ENCODE results near the gene MMP28.
A peak's percentile ranks its signal among the peaks of the same experiment; 100 is the strongest.

Gene MMP28

GRCh38 chr17:35742896-35743477 is 52.5 kb downstream of the MMP28 start:
- 70 to 73% methylated on average over 2 to 4 of the region's 7 CpGs for WGBS, 2 experiments (ENCODE audit: insufficient coverage in 2 of 2)

GRCh38 chr17:35742496-35742895 is 52.9 kb downstream of the MMP28 start:
- WGBS, 2 experiments (ENCODE audit: insufficient coverage in 2 of 2), result 83 to 86% methylated on average over 2 of the region's 7 CpGs

More at GRCh38 chr17:35742896-35743477, 52.5 kb downstream of the MMP28 start:
- peaks cover 3% of the 10 kb centered on the region for H3K4me1 ChIP-seq (ENCODE audit: control insufficient read depth, insufficient read depth, low read length, poor library complexity, severe bottlenecking)
- H3K9me3 ChIP-seq (ENCODE audit: control insufficient read depth, low read length), result no peaks in the 10 kb centered on the region
- no peak overlapping the region for H3K27ac ChIP-seq (ENCODE audit: low read depth, low read length, severe bottlenecking)
- H3K36me3 ChIP-seq (ENCODE audit: control insufficient read depth, insufficient read depth, low read length), result peaks cover 2% of the 10 kb centered on the region
- no peak overlapping the region for H3K4me3 ChIP-seq (ENCODE audit: extremely low read depth, insufficient read depth, low read length, poor library complexity, severe bottlenecking)

GRCh38 chr17:35740997-35741931 is 54.2 kb downstream of the MMP28 start:
- no peak overlapping the region for H3K4me3 ChIP-seq (ENCODE audit: extremely low read depth, insufficient read depth, low read length, poor library complexity, severe bottlenecking)
- 36% methylated on average over 68 to 70 of the region's 73 CpGs for WGBS, 2 experiments (ENCODE audit: insufficient coverage in 2 of 2)
- H3K36me3 ChIP-seq (ENCODE audit: control insufficient read depth, insufficient read depth, low read length), result peaks cover 2% of the 10 kb centered on the region
- H3K27ac ChIP-seq (ENCODE audit: low read depth, low read length, severe bottlenecking), result no peak overlapping the region
- H3K4me1 ChIP-seq (ENCODE audit: control insufficient read depth, insufficient read depth, low read length, poor library complexity, severe bottlenecking), result peaks cover 3% of the 10 kb centered on the region
- H3K9me3 ChIP-seq (ENCODE audit: control insufficient read depth, low read length), result no peaks in the 10 kb centered on the region

More at GRCh38 chr17:35742496-35742895, 52.9 kb downstream of the MMP28 start:
- Histone ChIP-seq H3K36me3 (ENCODE audit: control insufficient read depth, insufficient read depth, low read length) (peaks cover 2% of the 10 kb centered on the region), H3K4me1 (ENCODE audit: control insufficient read depth, insufficient read depth, low read length, poor library complexity, severe bottlenecking) (peaks cover 3% of the 10 kb centered on the region), H3K4me3 (ENCODE audit: extremely low read depth, insufficient read depth, low read length, poor library complexity, severe bottlenecking) (no peak overlapping the region), H3K27ac (ENCODE audit: low read depth, low read length, severe bottlenecking) (no peak overlapping the region), H3K9me3 (ENCODE audit: control insufficient read depth, low read length) (no peaks in the 10 kb centered on the region)

GRCh38 chr17:35740216-35740615 is 55.2 kb downstream of the MMP28 start:
- H3K4me1 ChIP-seq (ENCODE audit: control insufficient read depth, insufficient read depth, low read length, poor library complexity, severe bottlenecking), result peaks cover 3% of the 10 kb centered on the region
- no peak overlapping the region for H3K4me3 ChIP-seq (ENCODE audit: extremely low read depth, insufficient read depth, low read length, poor library complexity, severe bottlenecking)
- no peaks in the 10 kb centered on the region for H3K9me3 ChIP-seq (ENCODE audit: control insufficient read depth, low read length)
- no peak overlapping the region for H3K27ac ChIP-seq (ENCODE audit: low read depth, low read length, severe bottlenecking)
- WGBS, 2 experiments (ENCODE audit: insufficient coverage in 2 of 2), result 98 to 99% methylated on average over 7 of the region's 7 CpGs
- H3K36me3 ChIP-seq (ENCODE audit: control insufficient read depth, insufficient read depth, low read length), result peaks cover 2% of the 10 kb centered on the region

- Histone ChIP-seq H3K4me3 (ENCODE audit: extremely low read depth, insufficient read depth, low read length, poor library complexity, severe bottlenecking) (no peak overlapping the region), H3K27ac (ENCODE audit: low read depth, low read length, severe bottlenecking) (no peak overlapping the region), H3K36me3 (ENCODE audit: control insufficient read depth, insufficient read depth, low read length) (peaks cover 11% of the 10 kb centered on the region), H3K9me3 (ENCODE audit: control insufficient read depth, low read length) (no peaks in the 10 kb centered on the region), H3K4me1 (ENCODE audit: control insufficient read depth, insufficient read depth, low read length, poor library complexity, severe bottlenecking) (peaks cover 3% of the 10 kb centered on the region)
- WGBS, 2 experiments (ENCODE audit: insufficient coverage in 2 of 2), result 93 to 97% methylated on average over 2 to 5 of the region's 5 CpGs
These were observed 56.8 kb downstream of the MMP28 start for GRCh38 chr17:35738519-35739133.

- no peak overlapping the region for H3K4me3 ChIP-seq (ENCODE audit: extremely low read depth, insufficient read depth, low read length, poor library complexity, severe bottlenecking)
- no peaks in the 10 kb centered on the region for H3K9me3 ChIP-seq (ENCODE audit: control insufficient read depth, low read length)
- WGBS, 2 experiments (ENCODE audit: insufficient coverage in 2 of 2), result 93% methylated on average over 5 of the region's 5 CpGs; no CpG with 5 or more reads in 1 of the 2 experiments
- H3K4me1 ChIP-seq (ENCODE audit: control insufficient read depth, insufficient read depth, low read length, poor library complexity, severe bottlenecking), result peaks cover 1% of the 10 kb centered on the region
- H3K36me3 ChIP-seq (ENCODE audit: control insufficient read depth, insufficient read depth, low read length), result peaks cover 12% of the 10 kb centered on the region
- no peak overlapping the region for H3K27ac ChIP-seq (ENCODE audit: low read depth, low read length, severe bottlenecking)
These were observed 59.2 kb downstream of the MMP28 start for GRCh38 chr17:35736236-35736635.

- peaks cover 8% of the 10 kb centered on the region for H3K4me1 ChIP-seq (ENCODE audit: control insufficient read depth, insufficient read depth, low read length, poor library complexity, severe bottlenecking)
- peaks cover 10% of the 10 kb centered on the region for H3K36me3 ChIP-seq (ENCODE audit: control insufficient read depth, insufficient read depth, low read length)
- WGBS, 2 experiments (ENCODE audit: insufficient coverage in 2 of 2), result 94 to 97% methylated on average over 25 to 29 of the region's 29 CpGs
- no peak overlapping the region for H3K27ac ChIP-seq (ENCODE audit: low read depth, low read length, severe bottlenecking)
- H3K9me3 ChIP-seq (ENCODE audit: control insufficient read depth, low read length), result no peaks in the 10 kb centered on the region
- H3K4me3 ChIP-seq (ENCODE audit: extremely low read depth, insufficient read depth, low read length, poor library complexity, severe bottlenecking), result no peak overlapping the region
These were observed 60.2 kb downstream of the MMP28 start for GRCh38 chr17:35735036-35735805.

GRCh38 chr17:35734396-35734795 is 61.0 kb downstream of the MMP28 start:
- peaks cover 10% of the 10 kb centered on the region for H3K36me3 ChIP-seq (ENCODE audit: control insufficient read depth, insufficient read depth, low read length)
- WGBS, 2 experiments (ENCODE audit: insufficient coverage in 2 of 2), result 94 to 100% methylated on average over 2 to 5 of the region's 7 CpGs
- H3K9me3 ChIP-seq (ENCODE audit: control insufficient read depth, low read length), result no peaks in the 10 kb centered on the region
- no peak overlapping the region for H3K4me3 ChIP-seq (ENCODE audit: extremely low read depth, insufficient read depth, low read length, poor library complexity, severe bottlenecking)
- no peak overlapping the region for H3K27ac ChIP-seq (ENCODE audit: low read depth, low read length, severe bottlenecking)
- H3K4me1 ChIP-seq (ENCODE audit: control insufficient read depth, insufficient read depth, low read length, poor library complexity, severe bottlenecking), result peaks cover 8% of the 10 kb centered on the region

- H3K27ac ChIP-seq (ENCODE audit: low read depth, low read length, severe bottlenecking), result no peak overlapping the region
- no peak overlapping the region for H3K4me3 ChIP-seq (ENCODE audit: extremely low read depth, insufficient read depth, low read length, poor library complexity, severe bottlenecking)
- H3K9me3 ChIP-seq (ENCODE audit: control insufficient read depth, low read length), result no peaks in the 10 kb centered on the region
- 88 to 96% methylated on average over 5 to 6 of the region's 6 CpGs for WGBS, 2 experiments (ENCODE audit: insufficient coverage in 2 of 2)
- H3K4me1 ChIP-seq (ENCODE audit: control insufficient read depth, insufficient read depth, low read length, poor library complexity, severe bottlenecking), result peaks cover 12% of the 10 kb centered on the region
- peaks cover 10% of the 10 kb centered on the region for H3K36me3 ChIP-seq (ENCODE audit: control insufficient read depth, insufficient read depth, low read length)
These were observed 62.1 kb downstream of the MMP28 start for GRCh38 chr17:35733366-35733765.

GRCh38 chr17:35732806-35733136 is 62.7 kb downstream of the MMP28 start:
- H3K27ac ChIP-seq (ENCODE audit: low read depth, low read length, severe bottlenecking), result no peak overlapping the region
- H3K4me1 ChIP-seq (ENCODE audit: control insufficient read depth, insufficient read depth, low read length, poor library complexity, severe bottlenecking), result peaks cover 12% of the 10 kb centered on the region
- H3K9me3 ChIP-seq (ENCODE audit: control insufficient read depth, low read length), result no peaks in the 10 kb centered on the region
- peaks cover 12% of the 10 kb centered on the region for H3K36me3 ChIP-seq (ENCODE audit: control insufficient read depth, insufficient read depth, low read length)
- 71% methylated on average over 1 of the region's 1 CpG; no CpG with 5 or more reads in 1 of the 2 experiments for WGBS, 2 experiments (ENCODE audit: insufficient coverage in 2 of 2)
- peak overlapping the region; percentile 62 for H3K4me3 ChIP-seq (ENCODE audit: extremely low read depth, insufficient read depth, low read length, poor library complexity, severe bottlenecking)

Data from mesodermal cell (in vitro differentiated cells).